NCI-H1417 treated with DMSO at 0.1 percent for 48 hours (cell line): Measurements from ENCODE around the gene ZSCAN18.

Experiments used
- DNase-seq: peaks from one replicate; lab custom pipeline; 2025; lab: John Stamatoyannopoulos, UW

Gene ZSCAN18

GRCh38 chr19:58044391-58044790, 53.6 kb downstream of the ZSCAN18 start:
- no peak for DNase-seq

- DNase-seq: no peak
Measured at GRCh38 chr19:58042495-58043340, 55.3 kb downstream of the ZSCAN18 start.

GRCh38 chr19:58040751-58041525, 57.1 kb downstream of the ZSCAN18 start:
- no peak for DNase-seq

GRCh38 chr19:58038688-58039204, 59.3 kb downstream of the ZSCAN18 start:
- DNase-seq: no peak

GRCh38 chr19:58037927-58038687, 59.9 kb downstream of the ZSCAN18 start:
- DNase-seq: no peak

GRCh38 chr19:58035863-58036262, 62.2 kb downstream of the ZSCAN18 start:
- DNase-seq: no peak

GRCh38 chr19:58034477-58034793, 63.6 kb downstream of the ZSCAN18 start:
- no peak for DNase-seq
